Tibial nerve (tissue), 4 donors: ENCODE measurements around the gene MRPL2. TPM values are rescaled to one million over a fixed set of nuclear protein-coding genes. Genes with fewer than 3 reads are reported as not detected.
"Not testable (repeated sequence)": the region's sequence is repeated elsewhere in the genome, so short reads cannot be mapped to it uniquely, and the experiment has no call there.

Source experiments
- DNase-seq, 2 donors: peaks; one replicate each; pipeline ENCODE4 v3.0.0-alpha.2; 2019; ENCODE audit warnings: low spot score in 2 of 2
- H3K27ac ChIP-seq, 4 donors: fragments of 200-600 bp; sonication (generic) in 3 of 4; one replicate each; pipeline ENCODE4 v1.5.1; 2017 to 2019; ENCODE audit warnings: mild to moderate bottlenecking in 1 of 4
- H3K27me3 ChIP-seq, 2 donors: fragments of 200-600 bp; sonication (generic) in 1 of 2; one replicate each; pipeline versions ENCODE4 v1.5.1 to v1.6.0; 2017 to 2019
- H3K36me3 ChIP-seq, 3 donors: fragments of 200-600 bp; sonication (generic); one replicate each; pipeline ENCODE4 v1.5.1; 2018 to 2019
- H3K4me1 ChIP-seq, 4 donors: fragments of 200-600 bp; sonication (generic) in 3 of 4; one replicate each; pipeline ENCODE4 v1.5.1; 2017 to 2019
- H3K4me3 ChIP-seq, 4 donors: fragments of 200-600 bp; sonication (generic) in 3 of 4; one replicate each; pipeline ENCODE4 v1.5.1; 2017 to 2019; ENCODE audit warnings: mild to moderate bottlenecking in 1 of 4, moderate library complexity in 1 of 4
- H3K9me3 ChIP-seq, 4 donors: fragments of 200-600 bp; sonication (generic) in 3 of 4; one replicate each; pipeline ENCODE4 v1.5.1; 2017 to 2019
- EP300 ChIP-seq, 2 donors: sonication (generic); formaldehyde crosslinking; IDR thresholded peaks; one replicate each; pipeline ENCODE4 v1.6.1; 2017; ENCODE audit warnings: antibody characterized with exemption in 2 of 2, mild to moderate bottlenecking in 1 of 2
- POLR2A ChIP-seq, 2 donors: fragments of 450-650 bp; IDR thresholded peaks; one replicate each; pipeline ENCODE4 v1.6.1; 2017; ENCODE audit warnings: antibody characterized with exemption in 2 of 2, mild to moderate bottlenecking in 2 of 2, moderate library complexity in 2 of 2
- WGBS, 2 donors: methylation state at CpG; one replicate each; pipeline ENCODE4 v1.1.5; 2018; 5-methylcytosine and 5-hydroxymethylcytosine counted together
- total RNA-seq, 4 donors: library from RNA; depleted of rRNA; stranded (reverse); fragments of >200 nt; gene quantifications; one replicate each; pipeline ENCODE4 v1.1.0, GENCODE V29; 2016
- TF ChIP-seq, protein P1 (sequence below), 5 experiments: fragments of 200-600 bp in 3 of 5; fragments of 450-650 bp in 2 of 5; sonication (generic) in 3 of 5; IDR thresholded peaks; one replicate each; pipeline ENCODE4 v1.5.1; 2016 to 2019; ENCODE audit warnings: antibody characterized with exemption in 5 of 5, mild to moderate bottlenecking in 3 of 5, moderate library complexity in 2 of 5

MRPL2 gene
- total RNA-seq, 4 donors from 2014 or later = 8.4 to 17.3 (median 11.6) TPM

DNA sequence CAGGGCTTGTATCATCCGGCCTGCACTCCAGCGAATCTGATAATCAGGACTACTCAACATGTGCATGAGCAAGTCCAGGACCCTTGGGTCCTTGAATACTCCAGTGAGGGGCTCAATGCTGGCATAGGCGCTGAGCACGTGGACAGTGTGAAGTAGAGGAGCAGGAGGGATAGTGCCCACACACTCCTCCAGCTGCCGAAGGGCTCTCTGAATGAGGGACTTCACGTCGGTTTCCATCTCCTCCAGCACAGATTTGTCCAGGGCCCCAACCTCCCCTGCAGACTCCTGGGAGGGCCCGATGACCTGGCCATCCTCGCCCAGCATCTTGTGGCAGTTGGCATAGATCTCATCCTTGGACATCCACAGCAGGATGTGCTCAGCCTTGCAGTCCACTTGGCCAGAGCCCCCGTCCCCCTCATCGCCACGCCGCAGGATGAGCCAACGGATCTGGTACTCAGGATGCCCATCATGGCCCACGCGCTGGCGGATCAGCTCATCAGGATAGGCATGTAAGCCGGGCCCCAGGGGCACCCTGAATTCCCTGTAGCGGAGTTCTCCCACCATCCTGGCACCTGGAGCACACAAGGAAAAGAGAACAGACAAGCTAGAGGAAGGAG, 6.9 kb downstream of the MRPL2 start:
- TF ChIP-seq EP300 (IDR thresholded peaks at IDR 0.05) = no peak
- no peak for TF ChIP-seq POLR2A (IDR thresholded peaks at IDR 0.05)
- TF ChIP-seq, protein P1, sequence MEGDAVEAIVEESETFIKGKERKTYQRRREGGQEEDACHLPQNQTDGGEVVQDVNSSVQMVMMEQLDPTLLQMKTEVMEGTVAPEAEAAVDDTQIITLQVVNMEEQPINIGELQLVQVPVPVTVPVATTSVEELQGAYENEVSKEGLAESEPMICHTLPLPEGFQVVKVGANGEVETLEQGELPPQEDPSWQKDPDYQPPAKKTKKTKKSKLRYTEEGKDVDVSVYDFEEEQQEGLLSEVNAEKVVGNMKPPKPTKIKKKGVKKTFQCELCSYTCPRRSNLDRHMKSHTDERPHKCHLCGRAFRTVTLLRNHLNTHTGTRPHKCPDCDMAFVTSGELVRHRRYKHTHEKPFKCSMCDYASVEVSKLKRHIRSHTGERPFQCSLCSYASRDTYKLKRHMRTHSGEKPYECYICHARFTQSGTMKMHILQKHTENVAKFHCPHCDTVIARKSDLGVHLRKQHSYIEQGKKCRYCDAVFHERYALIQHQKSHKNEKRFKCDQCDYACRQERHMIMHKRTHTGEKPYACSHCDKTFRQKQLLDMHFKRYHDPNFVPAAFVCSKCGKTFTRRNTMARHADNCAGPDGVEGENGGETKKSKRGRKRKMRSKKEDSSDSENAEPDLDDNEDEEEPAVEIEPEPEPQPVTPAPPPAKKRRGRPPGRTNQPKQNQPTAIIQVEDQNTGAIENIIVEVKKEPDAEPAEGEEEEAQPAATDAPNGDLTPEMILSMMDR (IDR thresholded peaks at IDR 0.05) = no peak
- Histone ChIP-seq H3K36me3 (peaks cover 0 to 66% (median under 1%) of the 10 kb centered on the region in 3 donors), H3K27me3 (no peaks in the 10 kb centered on the region), H3K4me1 (peaks cover 0 to 40% (median 13%) of the 10 kb centered on the region in 4 donors), H3K27ac (peak overlapping the region in 3 of 4 donors; percentile 92 to 95 (median 95)), H3K4me3 (peak overlapping the region in 1 of 4 donors; percentile 69), H3K9me3 (no peaks in the 10 kb centered on the region)
- WGBS, 2 donors = 84 to 85% methylated on average over 17 to 19 of the region's 19 CpGs
- DNase-seq = no peak

DNA sequence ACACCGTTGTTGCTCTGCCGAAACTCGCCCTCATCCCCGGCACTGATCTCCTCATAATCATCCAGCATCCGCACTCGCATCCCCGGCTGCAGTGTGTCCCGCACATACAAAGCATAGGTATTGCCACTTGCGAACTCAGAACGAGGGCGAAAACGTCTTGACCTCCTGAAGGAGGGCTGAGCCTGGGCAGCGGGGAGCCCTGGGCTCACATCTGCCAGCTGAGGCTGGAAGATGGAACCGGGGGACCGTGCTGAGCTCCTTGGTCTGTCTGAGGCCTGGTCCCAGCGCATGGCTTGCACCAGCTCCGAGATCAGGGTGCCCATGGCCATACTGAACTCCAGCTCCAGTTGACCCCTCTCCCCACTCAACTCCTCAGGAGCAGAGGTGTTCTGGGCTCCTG, 8.3 kb downstream of the MRPL2 start:
- DNase-seq = no peak
- H3K4me3 ChIP-seq = no peak overlapping the region
- 90 to 98% methylated on average over 17 of the region's 17 CpGs for WGBS, 2 donors

DNA sequence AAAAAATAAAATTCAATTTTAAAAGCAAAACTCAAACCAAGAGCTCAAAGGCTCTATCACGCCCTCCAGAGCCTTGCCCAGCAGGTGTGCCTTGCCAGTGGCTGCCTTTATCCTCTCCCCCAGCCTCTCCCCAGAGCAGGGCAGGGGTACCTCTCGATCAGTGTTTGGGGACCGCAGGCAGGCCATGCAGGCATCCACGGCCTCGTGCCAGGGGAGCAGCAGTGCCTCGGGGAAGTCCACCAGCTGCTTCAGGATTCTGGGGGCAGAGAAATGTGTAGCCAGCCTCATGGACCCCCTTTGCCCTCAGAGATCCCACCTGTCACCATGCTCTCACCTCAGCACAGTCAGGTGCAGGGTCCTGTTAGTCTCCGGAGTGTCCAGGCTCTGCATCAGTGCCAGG, 11.2 kb downstream of the MRPL2 start:
- WGBS, 2 donors = 84 to 92% methylated on average over 6 to 7 of the region's 7 CpGs
- H3K27ac ChIP-seq = no peak overlapping the region
- peaks cover 0 to 24% (median 4%) of the 10 kb centered on the region in 4 donors for H3K4me1 ChIP-seq
- no peaks in the 10 kb centered on the region for H3K9me3 ChIP-seq
- no peak overlapping the region for H3K4me3 ChIP-seq
- peaks cover 0 to 85% (median 14%) of the 10 kb centered on the region in 3 donors for H3K36me3 ChIP-seq
- H3K27me3 ChIP-seq = no peaks in the 10 kb centered on the region
- no peak for DNase-seq
- TF ChIP-seq EP300 (IDR thresholded peaks at IDR 0.05) (no peak), POLR2A (IDR thresholded peaks at IDR 0.05) (no peak)
- TF ChIP-seq, protein P1 (IDR thresholded peaks at IDR 0.05) = no peak

More for the DNA sequence above, 8.3 kb downstream of the MRPL2 start:
- H3K27me3 ChIP-seq = no peaks in the 10 kb centered on the region
- peaks cover 0 to 37% (median 13%) of the 10 kb centered on the region in 4 donors for H3K4me1 ChIP-seq
- TF ChIP-seq, protein P1 (IDR thresholded peaks at IDR 0.05) = no peak
- no peak for TF ChIP-seq EP300 (IDR thresholded peaks at IDR 0.05)
- TF ChIP-seq POLR2A (IDR thresholded peaks at IDR 0.05) = no peak
- no peak overlapping the region for H3K27ac ChIP-seq
- peaks cover 0 to 66% (median 9%) of the 10 kb centered on the region in 3 donors for H3K36me3 ChIP-seq
- no peaks in the 10 kb centered on the region for H3K9me3 ChIP-seq

DNA sequence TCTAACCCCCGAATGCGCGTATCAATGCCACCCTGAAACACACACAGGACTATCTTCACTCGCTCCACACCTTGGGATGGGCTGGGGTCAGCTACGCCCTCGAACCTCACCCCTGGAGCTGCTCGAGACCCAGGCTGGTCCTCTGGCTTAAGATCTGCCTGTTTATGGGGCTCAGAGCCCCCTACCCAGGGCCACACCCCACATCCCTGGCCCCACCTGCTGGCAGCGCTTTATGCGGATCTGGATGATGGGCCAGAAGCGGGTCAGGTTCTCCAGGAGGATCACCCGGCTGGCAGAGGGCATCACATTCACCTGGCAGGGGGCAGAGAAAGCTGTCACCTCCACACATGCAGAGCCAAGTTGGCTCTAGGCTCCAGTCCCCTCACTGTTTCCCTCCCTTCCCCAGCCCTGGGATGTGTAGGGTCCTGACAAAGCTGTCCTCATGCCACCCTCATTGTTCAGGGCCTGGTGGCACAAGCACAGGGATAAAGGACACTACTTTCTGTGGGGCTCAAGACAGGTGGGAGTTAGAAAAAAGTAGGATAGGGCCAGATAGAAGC, 13.8 kb downstream of the MRPL2 start:
- WGBS, 2 donors = 95% methylated on average over 11 of the region's 11 CpGs
- peaks cover 0 to 99% (median 18%) of the 10 kb centered on the region in 3 donors for H3K36me3 ChIP-seq
- H3K4me1 ChIP-seq = no peaks in the 10 kb centered on the region
- no peaks in the 10 kb centered on the region for H3K9me3 ChIP-seq
- H3K4me3 ChIP-seq = no peak overlapping the region
- TF ChIP-seq, protein P1 (IDR thresholded peaks at IDR 0.05) = no peak
- no peak for TF ChIP-seq EP300 (IDR thresholded peaks at IDR 0.05)
- no peak for TF ChIP-seq POLR2A (IDR thresholded peaks at IDR 0.05)
- no peaks in the 10 kb centered on the region for H3K27me3 ChIP-seq
- H3K27ac ChIP-seq = no peak overlapping the region
- no peak for DNase-seq

DNA sequence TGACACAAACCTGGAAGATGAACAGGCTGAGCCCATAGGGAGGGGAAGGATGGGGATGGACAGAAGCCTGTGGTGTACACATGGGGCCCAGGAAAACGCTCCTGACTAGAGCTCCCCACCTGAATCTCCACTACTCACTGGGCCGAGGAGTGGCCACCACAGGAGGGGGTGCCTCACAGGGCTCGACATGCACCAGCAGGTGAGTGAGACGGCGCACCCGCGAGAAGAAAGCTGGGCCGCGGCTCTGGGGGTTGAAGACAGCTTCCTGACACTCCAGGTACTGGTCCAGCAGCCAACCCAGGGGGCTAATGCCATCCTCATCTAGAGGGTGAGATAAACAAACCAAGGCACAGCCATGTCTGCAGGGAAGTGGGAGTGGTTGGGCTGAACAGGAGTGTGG, 15.9 kb downstream of the MRPL2 start:
- TF ChIP-seq, protein P1 (IDR thresholded peaks at IDR 0.05) = no peak
- no peak for TF ChIP-seq POLR2A (IDR thresholded peaks at IDR 0.05)
- TF ChIP-seq EP300 (IDR thresholded peaks at IDR 0.05) = no peak
- H3K27me3 ChIP-seq = no peaks in the 10 kb centered on the region
- H3K27ac ChIP-seq = no peak overlapping the region
- no peak for DNase-seq
- H3K36me3 ChIP-seq = peaks cover 0 to 99% (median 20%) of the 10 kb centered on the region in 3 donors
- WGBS, 2 donors = 88 to 94% methylated on average over 9 of the region's 9 CpGs
- H3K4me3 ChIP-seq = no peak overlapping the region
- H3K4me1 ChIP-seq = no peaks in the 10 kb centered on the region
- H3K9me3 ChIP-seq = no peaks in the 10 kb centered on the region

DNA sequence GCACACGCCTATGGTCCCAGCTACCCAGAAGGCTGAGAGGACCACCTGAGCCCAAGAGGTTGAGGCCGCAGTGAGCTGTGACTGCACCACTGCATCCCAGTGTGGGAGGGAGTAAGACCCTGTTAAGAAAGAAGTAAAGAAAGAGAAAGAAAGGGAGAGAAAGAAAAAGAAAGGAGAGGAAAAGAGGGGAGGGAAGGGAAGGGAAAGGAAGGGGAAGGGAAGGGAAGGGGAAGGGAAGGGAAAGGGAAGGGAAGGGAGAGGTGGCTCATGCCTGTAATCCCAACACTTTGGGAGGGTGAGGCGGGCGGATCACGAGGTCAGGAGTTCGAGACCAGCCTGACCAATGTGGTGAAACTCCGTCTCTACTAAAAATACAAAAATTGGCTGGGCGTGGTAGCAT, 17.8 kb downstream of the MRPL2 start:
- not testable (repeated sequence) for H3K27me3 ChIP-seq, DNase-seq, H3K4me3 ChIP-seq, H3K9me3 ChIP-seq, H3K4me1 ChIP-seq, H3K27ac ChIP-seq
- WGBS, 2 donors = 91 to 92% methylated on average over 8 of the region's 8 CpGs
- H3K36me3 ChIP-seq = peaks cover 0 to 99% (median 26%) of the 10 kb centered on the region in 3 donors
